Measurements from ENCODE around the gene ZNF789. TPM values are rescaled to one million over a fixed set of nuclear protein-coding genes. Genes with fewer than 3 reads are reported as not detected.

The ZNF789 gene
- total and polyA plus RNA-seq, 10 of the 15 experiments (the other 5 are each of a cell fraction or from before 2014, with no cell fraction given), result 5.6 to 44.6 (median 21.3) TPM

GRCh38 chr7:99456288-99456687, 16.4 kb upstream of the ZNF789 start:
- Histone ChIP-seq H3K36me3 (ENCODE audit: control insufficient read depth in 2 of 2, insufficient read depth in 2 of 2, low read length in 1 of 2) (peaks cover 36 to 40% of the 10 kb centered on the region in 2 experiments), H3K27ac (ENCODE audit: control insufficient read depth, insufficient read depth) (no peak overlapping the region), H3K27me3 (replicated peaks in 1 of 2; ENCODE audit: control insufficient read depth in 2 of 2, insufficient read depth in 2 of 2, low read length in 1 of 2) (no peaks in the 10 kb centered on the region), H3K9ac (ENCODE audit: control insufficient read depth, insufficient read depth, low read length) (no peak overlapping the region), H3K4me2 (ENCODE audit: control insufficient read depth, insufficient read depth) (no peak overlapping the region), H4K20me1 (ENCODE audit: control insufficient read depth, insufficient read depth) (no peaks in the 10 kb centered on the region), H3K79me2 (ENCODE audit: control insufficient read depth, insufficient read depth, low read length) (peaks cover 17% of the 10 kb centered on the region), H3K4me3 (no peak overlapping the region), H2AFZ (ENCODE audit: control insufficient read depth, low read depth, low read length) (no peak overlapping the region), H3K4me1 (ENCODE audit: control insufficient read depth, insufficient read depth, low read length) (no peaks in the 10 kb centered on the region), H3K9me3 (replicated peaks; ENCODE audit: control insufficient read depth, insufficient read depth, low read length) (no peaks in the 10 kb centered on the region)
- in situ Hi-C loops (cut with MboI), result no loop called here
- DNase-seq (ENCODE audit: low read depth, low spot score) (no peak), FAIRE-seq (no peak), ATAC-seq (no peak)
- POLR2A ChIA-PET, result no interaction called here
- no TSS peak for BruUV-seq (replicated peaks)
- RAD21 ChIA-PET (ENCODE audit: unreplicated experiment), result no interaction called here
- WGBS (ENCODE audit: insufficient coverage, insufficient replicate concordance, low lambda C conversion rate, missing lambda C conversion rate), result 97% methylated on average over 13 of the region's 13 CpGs
- CTCF ChIA-PET, result no interaction called here
- intact Hi-C loops (cut with micrococcal nuclease; ENCODE audit: unreplicated experiment), result no loop called here
- SMC1A ChIA-PET (ENCODE audit: uncharacterized antibody, unreplicated experiment), result no interaction called here
- TF ChIP-seq, protein P1, sequence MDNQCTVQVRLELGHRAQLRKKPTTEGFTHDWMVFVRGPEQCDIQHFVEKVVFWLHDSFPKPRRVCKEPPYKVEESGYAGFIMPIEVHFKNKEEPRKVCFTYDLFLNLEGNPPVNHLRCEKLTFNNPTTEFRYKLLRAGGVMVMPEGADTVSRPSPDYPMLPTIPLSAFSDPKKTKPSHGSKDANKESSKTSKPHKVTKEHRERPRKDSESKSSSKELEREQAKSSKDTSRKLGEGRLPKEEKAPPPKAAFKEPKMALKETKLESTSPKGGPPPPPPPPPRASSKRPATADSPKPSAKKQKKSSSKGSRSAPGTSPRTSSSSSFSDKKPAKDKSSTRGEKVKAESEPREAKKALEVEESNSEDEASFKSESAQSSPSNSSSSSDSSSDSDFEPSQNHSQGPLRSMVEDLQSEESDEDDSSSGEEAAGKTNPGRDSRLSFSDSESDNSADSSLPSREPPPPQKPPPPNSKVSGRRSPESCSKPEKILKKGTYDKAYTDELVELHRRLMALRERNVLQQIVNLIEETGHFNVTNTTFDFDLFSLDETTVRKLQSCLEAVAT (IDR thresholded peaks at IDR 0.05), result no peak
- TF ChIP-seq ZBTB11 (CRISPR knock-in tag; IDR thresholded peaks at IDR 0.05), result no peak
- no peak for TF ChIP-seq SP1 (IDR thresholded peaks at IDR 0.05; ENCODE audit: low read depth, low read length)
- TF ChIP-seq, protein P2, sequence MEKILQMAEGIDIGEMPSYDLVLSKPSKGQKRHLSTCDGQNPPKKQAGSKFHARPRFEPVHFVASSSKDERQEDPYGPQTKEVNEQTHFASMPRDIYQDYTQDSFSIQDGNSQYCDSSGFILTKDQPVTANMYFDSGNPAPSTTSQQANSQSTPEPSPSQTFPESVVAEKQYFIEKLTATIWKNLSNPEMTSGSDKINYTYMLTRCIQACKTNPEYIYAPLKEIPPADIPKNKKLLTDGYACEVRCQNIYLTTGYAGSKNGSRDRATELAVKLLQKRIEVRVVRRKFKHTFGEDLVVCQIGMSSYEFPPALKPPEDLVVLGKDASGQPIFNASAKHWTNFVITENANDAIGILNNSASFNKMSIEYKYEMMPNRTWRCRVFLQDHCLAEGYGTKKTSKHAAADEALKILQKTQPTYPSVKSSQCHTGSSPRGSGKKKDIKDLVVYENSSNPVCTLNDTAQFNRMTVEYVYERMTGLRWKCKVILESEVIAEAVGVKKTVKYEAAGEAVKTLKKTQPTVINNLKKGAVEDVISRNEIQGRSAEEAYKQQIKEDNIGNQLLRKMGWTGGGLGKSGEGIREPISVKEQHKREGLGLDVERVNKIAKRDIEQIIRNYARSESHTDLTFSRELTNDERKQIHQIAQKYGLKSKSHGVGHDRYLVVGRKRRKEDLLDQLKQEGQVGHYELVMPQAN (conservative IDR thresholded peaks at IDR 0.05), result no peak
- no peak for TF ChIP-seq ATF2 (IDR thresholded peaks at IDR 0.05; ENCODE audit: low read length)
- no peak for TF ChIP-seq BCLAF1 (IDR thresholded peaks at IDR 0.05)
- TF ChIP-seq DPF2 (IDR thresholded peaks at IDR 0.05), result no peak
- TF ChIP-seq CHD1 (IDR thresholded peaks at IDR 0.05; ENCODE audit: low read depth, low read length), result no peak
- no peak for TF ChIP-seq ATF7 (IDR thresholded peaks at IDR 0.05; ENCODE audit: low read depth)
- TF ChIP-seq, protein P3, sequence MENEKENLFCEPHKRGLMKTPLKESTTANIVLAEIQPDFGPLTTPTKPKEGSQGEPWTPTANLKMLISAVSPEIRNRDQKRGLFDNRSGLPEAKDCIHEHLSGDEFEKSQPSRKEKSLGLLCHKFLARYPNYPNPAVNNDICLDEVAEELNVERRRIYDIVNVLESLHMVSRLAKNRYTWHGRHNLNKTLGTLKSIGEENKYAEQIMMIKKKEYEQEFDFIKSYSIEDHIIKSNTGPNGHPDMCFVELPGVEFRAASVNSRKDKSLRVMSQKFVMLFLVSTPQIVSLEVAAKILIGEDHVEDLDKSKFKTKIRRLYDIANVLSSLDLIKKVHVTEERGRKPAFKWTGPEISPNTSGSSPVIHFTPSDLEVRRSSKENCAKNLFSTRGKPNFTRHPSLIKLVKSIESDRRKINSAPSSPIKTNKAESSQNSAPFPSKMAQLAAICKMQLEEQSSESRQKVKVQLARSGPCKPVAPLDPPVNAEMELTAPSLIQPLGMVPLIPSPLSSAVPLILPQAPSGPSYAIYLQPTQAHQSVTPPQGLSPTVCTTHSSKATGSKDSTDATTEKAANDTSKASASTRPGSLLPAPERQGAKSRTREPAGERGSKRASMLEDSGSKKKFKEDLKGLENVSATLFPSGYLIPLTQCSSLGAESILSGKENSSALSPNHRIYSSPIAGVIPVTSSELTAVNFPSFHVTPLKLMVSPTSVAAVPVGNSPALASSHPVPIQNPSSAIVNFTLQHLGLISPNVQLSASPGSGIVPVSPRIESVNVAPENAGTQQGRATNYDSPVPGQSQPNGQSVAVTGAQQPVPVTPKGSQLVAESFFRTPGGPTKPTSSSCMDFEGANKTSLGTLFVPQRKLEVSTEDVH (IDR thresholded peaks at IDR 0.05; ENCODE audit: low read depth, partially characterized antibody), result no peak
